Measurements from ENCODE around the gene JCAD. TPM values are rescaled to one million over a fixed set of nuclear protein-coding genes. Genes with fewer than 3 reads are reported as not detected.

JCAD gene
- total RNA-seq, 1 experiment from 2014 or later: 10.0 TPM

GRCh38 chr10:30013757-30014156 is 45.6 kb downstream of the JCAD start:
- intact Hi-C loops (cut with micrococcal nuclease; ENCODE audit: unreplicated experiment): no loop called here
- Mint-ChIP-seq H3K27ac (ENCODE audit: unreplicated experiment) (no peak overlapping the region), H3K27me3 (ENCODE audit: insufficient read depth, unreplicated experiment) (no peaks in the 10 kb centered on the region), H3K9me3 (ENCODE audit: unreplicated experiment) (no peaks in the 10 kb centered on the region), H3K36me3 (ENCODE audit: insufficient read depth, unreplicated experiment) (no peaks in the 10 kb centered on the region), H3K4me3 (ENCODE audit: unreplicated experiment) (no peak overlapping the region), H3K4me1 (ENCODE audit: low read depth, unreplicated experiment) (no peaks in the 10 kb centered on the region)
- no peaks in the 10 kb centered on the region for H3K4me1 ChIP-seq
- H3K36me3 ChIP-seq (ENCODE audit: control insufficient read depth, insufficient read depth, low read length): no peaks in the 10 kb centered on the region
- DNase-seq: no peak
- H3K27me3 ChIP-seq (replicated peaks; ENCODE audit: control insufficient read depth, insufficient read depth, low read length): no peaks in the 10 kb centered on the region
- TF ChIP-seq CTCF (IDR thresholded peaks at IDR 0.05; ENCODE audit: insufficient read depth in 1 of 2, low read depth in 1 of 2, low read length in 1 of 2, severe bottlenecking in 1 of 2, unreplicated experiment in 1 of 2): no peak
- H3K4me3 ChIP-seq (ENCODE audit: low read depth, low read length): no peak overlapping the region
- H3K9me3 ChIP-seq: no peaks in the 10 kb centered on the region
- ChIA-PET CTCF (no interaction called here), POLR2A (no interaction called here)
- no TSS peak for BruUV-seq (replicated peaks)

GRCh38 chr10:30011956-30012647 is 47.3 kb downstream of the JCAD start:
- no peak for TF ChIP-seq CTCF (IDR thresholded peaks at IDR 0.05; ENCODE audit: insufficient read depth in 1 of 2, low read depth in 1 of 2, low read length in 1 of 2, severe bottlenecking in 1 of 2, unreplicated experiment in 1 of 2)
- Histone ChIP-seq H3K36me3 (ENCODE audit: control insufficient read depth, insufficient read depth, low read length) (no peaks in the 10 kb centered on the region), H3K4me3 (ENCODE audit: low read depth, low read length) (no peak overlapping the region), H3K9me3 (no peaks in the 10 kb centered on the region), H3K4me1 (no peaks in the 10 kb centered on the region), H3K27me3 (replicated peaks; ENCODE audit: control insufficient read depth, insufficient read depth, low read length) (no peaks in the 10 kb centered on the region)
- no peak for DNase-seq
- intact Hi-C loops (cut with micrococcal nuclease; ENCODE audit: unreplicated experiment): no loop called here
- Mint-ChIP-seq H3K9me3 (ENCODE audit: unreplicated experiment) (no peaks in the 10 kb centered on the region), H3K4me3 (ENCODE audit: unreplicated experiment) (no peak overlapping the region), H3K36me3 (ENCODE audit: insufficient read depth, unreplicated experiment) (no peaks in the 10 kb centered on the region), H3K27me3 (ENCODE audit: insufficient read depth, unreplicated experiment) (no peaks in the 10 kb centered on the region), H3K4me1 (ENCODE audit: low read depth, unreplicated experiment) (no peaks in the 10 kb centered on the region), H3K27ac (ENCODE audit: unreplicated experiment) (no peak overlapping the region)
- BruUV-seq (replicated peaks): no TSS peak
- ChIA-PET POLR2A (no interaction called here), CTCF (interaction anchor here (0.6 to 1.4 kb wide), 3 partner anchors 14 to 539 kb away, joined by 3 to 8 read pairs (median 3); no protein-coding TSS in a partner anchor)

- DNase-seq: no peak
- H3K4me3 Mint-ChIP-seq (ENCODE audit: unreplicated experiment): no peak overlapping the region
- no peaks in the 10 kb centered on the region for H3K36me3 Mint-ChIP-seq (ENCODE audit: insufficient read depth, unreplicated experiment)
- H3K4me1 Mint-ChIP-seq (ENCODE audit: low read depth, unreplicated experiment): no peaks in the 10 kb centered on the region
- TF ChIP-seq CTCF (IDR thresholded peaks at IDR 0.05; ENCODE audit: insufficient read depth in 1 of 2, low read depth in 1 of 2, low read length in 1 of 2, severe bottlenecking in 1 of 2, unreplicated experiment in 1 of 2): no peak
- POLR2A ChIA-PET: no interaction called here
- Histone ChIP-seq H3K4me1 (no peaks in the 10 kb centered on the region), H3K36me3 (ENCODE audit: control insufficient read depth, insufficient read depth, low read length) (no peaks in the 10 kb centered on the region), H3K4me3 (ENCODE audit: low read depth, low read length) (no peak overlapping the region), H3K9me3 (no peaks in the 10 kb centered on the region), H3K27me3 (replicated peaks; ENCODE audit: control insufficient read depth, insufficient read depth, low read length) (no peaks in the 10 kb centered on the region)
- no peaks in the 10 kb centered on the region for H3K9me3 Mint-ChIP-seq (ENCODE audit: unreplicated experiment)
- H3K27me3 Mint-ChIP-seq (ENCODE audit: insufficient read depth, unreplicated experiment): no peaks in the 10 kb centered on the region
- BruUV-seq (replicated peaks): no TSS peak
- intact Hi-C loops (cut with micrococcal nuclease; ENCODE audit: unreplicated experiment): no loop called here
- H3K27ac Mint-ChIP-seq (ENCODE audit: unreplicated experiment): no peak overlapping the region
- CTCF ChIA-PET: interaction anchor here (0.5 to 1.4 kb wide), 4 partner anchors 13 to 538 kb away, joined by 3 to 8 read pairs (median 3); no protein-coding TSS in a partner anchor
Measured at GRCh38 chr10:30011396-30011795, 48.0 kb downstream of the JCAD start.
